Tibial artery (tissue), 4 donors: ENCODE data around the gene PARM1.

ENCODE experiments used
- DNase-seq, 2 donors: peaks; one replicate each; pipeline ENCODE4 v3.0.0-alpha.2; 2019
- H3K27ac ChIP-seq, 2 donors: fragments of 200-600 bp; sonication (generic) in 1 of 2; 1 replicate in 1 of 2; 2 replicates in 1 of 2; pipeline ENCODE4 v1.5.1; 2018 to 2019; ENCODE audit warnings: mild to moderate bottlenecking in 1 of 2
- H3K27me3 ChIP-seq, 2 donors: fragments of 200-600 bp; sonication (generic) in 1 of 2; one replicate each; pipeline versions ENCODE4 v1.5.1 to v1.6.0; 2016 to 2019
- H3K36me3 ChIP-seq, 3 donors: fragments of 200-600 bp; sonication (generic) in 2 of 3; one replicate each; pipeline ENCODE4 v1.5.1; 2016 to 2019; ENCODE audit warnings: mild to moderate bottlenecking in 2 of 3
- H3K4me1 ChIP-seq, 4 donors: fragments of 200-600 bp; sonication (generic) in 2 of 4; 1 replicate in 3 of 4; 2 replicates in 1 of 4; pipeline ENCODE4 v1.5.1; 2016 to 2019
- H3K4me3 ChIP-seq, 2 donors: fragments of 200-600 bp; sonication (generic) in 1 of 2; 1 replicate in 1 of 2; 2 replicates in 1 of 2; pipeline ENCODE4 v1.5.1; 2018 to 2019; ENCODE audit warnings: mild to moderate bottlenecking in 2 of 2
- H3K9me3 ChIP-seq, 3 donors: fragments of 200-600 bp; sonication (generic) in 1 of 3; one replicate each; pipeline ENCODE4 v1.5.1; 2016 to 2019
- CTCF ChIP-seq, 2 experiments: fragments of 200-600 bp in 1 of 2; fragments of 450-650 bp in 1 of 2; IDR thresholded peaks; one replicate each; pipeline ENCODE4 v1.5.1; 2017 to 2019; ENCODE audit warnings: antibody characterized with exemption in 2 of 2, mild to moderate bottlenecking in 1 of 2, moderate library complexity in 1 of 2
- intact Hi-C: fragments of 100-400 bp; cut with DNase I; formaldehyde crosslinking; loops from one replicate; pipeline ENCODE4 v1.15.0; 2023; ENCODE audit warnings: low total_unique reads

PARM1 gene

DNA sequence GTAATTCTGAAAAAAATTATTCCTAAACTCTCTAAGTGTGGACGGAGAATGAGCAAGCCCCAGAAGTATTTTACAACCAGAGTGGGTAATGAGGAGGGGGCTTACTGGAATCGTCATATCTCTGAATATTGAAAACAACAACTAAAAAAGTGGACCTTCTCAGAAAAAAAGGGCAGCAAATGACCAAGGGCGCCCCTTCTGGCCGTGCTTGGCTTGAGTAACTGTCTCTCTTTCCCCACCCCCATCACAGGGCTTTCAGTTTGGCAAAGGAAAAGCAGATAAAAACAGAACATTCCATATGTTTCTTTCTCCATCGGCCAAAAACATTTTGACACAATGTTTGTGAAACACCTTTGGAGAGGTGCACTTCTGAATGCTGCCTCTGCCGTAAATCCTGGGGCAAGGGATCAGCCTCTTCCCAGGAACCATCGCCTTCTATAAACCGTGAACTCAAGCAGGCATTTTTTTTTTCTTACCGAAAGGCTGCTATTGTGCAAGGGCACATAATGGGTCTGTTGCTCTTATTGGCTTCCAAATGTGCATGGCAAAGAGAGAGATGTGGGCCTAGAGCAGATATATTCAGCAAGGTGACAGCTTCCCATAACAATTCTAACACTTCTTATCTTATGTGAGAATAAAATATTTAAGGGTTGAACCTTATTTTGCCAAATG is 115.4 kb downstream of the PARM1 start:
- Histone ChIP-seq H3K4me3 (no peak overlapping the region), H3K27ac (no peak overlapping the region), H3K27me3 (no peaks in the 10 kb centered on the region), H3K9me3 (no peaks in the 10 kb centered on the region), H3K36me3 (peaks cover 12 to 22% (median 14%) of the 10 kb centered on the region in 3 donors), H3K4me1 (no peaks in the 10 kb centered on the region)
- intact Hi-C loops = no loop called here
- no peak for TF ChIP-seq CTCF (IDR thresholded peaks at IDR 0.05)
- DNase-seq = no peak

DNA sequence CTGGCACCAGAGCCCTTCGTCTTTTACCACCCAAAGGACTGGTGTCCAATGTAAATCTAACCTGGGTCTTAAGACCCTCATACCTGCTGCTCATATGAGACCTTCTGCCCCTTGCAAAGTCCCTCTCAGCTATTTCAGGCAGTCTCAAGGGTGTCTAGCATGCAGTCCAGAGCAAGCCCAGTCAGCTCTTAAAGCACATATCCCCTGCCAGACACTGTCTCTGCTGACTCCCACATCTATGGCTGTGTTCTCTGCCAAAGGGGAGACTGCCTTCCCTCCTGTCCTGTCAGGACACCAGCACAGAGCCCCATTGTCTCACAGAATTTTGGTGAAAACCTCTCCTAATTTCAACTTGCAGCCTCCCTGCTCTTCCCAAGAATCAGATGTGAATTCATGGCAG is 118.5 kb downstream of the PARM1 start:
- intact Hi-C loops = no loop called here
- H3K4me3 ChIP-seq = no peak overlapping the region
- no peaks in the 10 kb centered on the region for H3K9me3 ChIP-seq
- TF ChIP-seq CTCF (IDR thresholded peaks at IDR 0.05) = no peak
- no peaks in the 10 kb centered on the region for H3K27me3 ChIP-seq
- H3K27ac ChIP-seq = no peak overlapping the region
- peaks cover 7 to 13% (median 12%) of the 10 kb centered on the region in 3 donors for H3K36me3 ChIP-seq
- no peaks in the 10 kb centered on the region for H3K4me1 ChIP-seq
- DNase-seq = no peak

GRCh38 chr4:75053352-75053751 is 120.4 kb downstream of the PARM1 start:
- no peak for DNase-seq
- intact Hi-C loops = no loop called here
- H3K27me3 ChIP-seq = no peaks in the 10 kb centered on the region
- no peaks in the 10 kb centered on the region for H3K9me3 ChIP-seq
- no peak overlapping the region for H3K27ac ChIP-seq
- H3K4me1 ChIP-seq = no peaks in the 10 kb centered on the region
- peaks cover 0 to 6% (median 5%) of the 10 kb centered on the region in 3 donors for H3K36me3 ChIP-seq
- TF ChIP-seq CTCF (IDR thresholded peaks at IDR 0.05) = no peak
- H3K4me3 ChIP-seq = no peak overlapping the region

DNA sequence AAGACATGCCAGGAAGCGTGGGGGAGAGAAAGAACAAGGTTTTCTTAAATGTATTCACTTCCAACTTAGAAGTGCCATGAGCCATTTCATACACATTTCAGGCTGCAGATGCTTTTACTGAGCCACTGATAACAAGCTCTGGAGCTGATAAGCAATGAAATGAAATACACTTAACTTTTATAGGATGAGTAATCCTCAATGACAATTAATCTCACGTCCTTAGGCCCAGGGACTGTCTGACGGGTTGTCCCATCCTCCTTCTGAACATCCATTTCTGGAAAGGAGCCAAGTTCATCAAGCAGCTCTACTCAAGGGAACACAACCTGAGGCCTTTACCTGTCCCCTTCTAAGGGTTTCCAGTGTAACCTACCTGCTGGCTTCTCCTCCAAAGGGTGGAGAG is 121.2 kb downstream of the PARM1 start:
- Histone ChIP-seq H3K4me1 (no peaks in the 10 kb centered on the region), H3K4me3 (no peak overlapping the region), H3K36me3 (peaks cover 0 to 2% (median 0%) of the 10 kb centered on the region in 3 donors), H3K9me3 (no peaks in the 10 kb centered on the region), H3K27ac (no peak overlapping the region), H3K27me3 (no peaks in the 10 kb centered on the region)
- intact Hi-C loops = no loop called here
- TF ChIP-seq CTCF (IDR thresholded peaks at IDR 0.05) = no peak
- DNase-seq = no peak

- H3K36me3 ChIP-seq = no peaks in the 10 kb centered on the region
- H3K9me3 ChIP-seq = no peaks in the 10 kb centered on the region
- no peak overlapping the region for H3K4me3 ChIP-seq
- no peak for DNase-seq
- no peaks in the 10 kb centered on the region for H3K27me3 ChIP-seq
- no peak for TF ChIP-seq CTCF (IDR thresholded peaks at IDR 0.05)
- H3K27ac ChIP-seq = no peak overlapping the region
- intact Hi-C loops = no loop called here
- peaks cover 0 to 16% (median 6%) of the 10 kb centered on the region in 4 donors for H3K4me1 ChIP-seq
Measured at GRCh38 chr4:75056277-75056676, 123.4 kb downstream of the PARM1 start.

DNA sequence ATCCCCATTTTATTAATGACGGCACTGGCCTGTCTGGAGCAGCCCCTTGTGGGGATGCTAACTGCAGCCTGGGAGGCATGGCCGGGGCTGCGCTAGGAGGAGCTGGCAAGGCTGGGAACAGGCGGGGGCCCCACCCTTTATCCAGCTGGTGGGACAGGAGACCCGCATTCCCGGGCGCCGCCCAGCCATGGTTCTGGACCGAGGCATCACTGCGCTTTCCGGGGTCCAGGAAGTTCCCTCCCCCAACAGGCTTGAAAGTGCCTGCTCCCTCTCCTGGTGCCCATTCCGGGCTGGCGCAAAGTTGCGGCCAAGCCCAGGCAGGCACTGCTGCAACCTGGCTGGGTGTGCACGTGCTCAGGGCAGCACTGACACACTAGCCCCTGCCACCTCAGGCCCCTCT is 124.5 kb downstream of the PARM1 start:
- Histone ChIP-seq H3K4me3 (no peak overlapping the region), H3K36me3 (no peaks in the 10 kb centered on the region), H3K27ac (no peak overlapping the region), H3K9me3 (no peaks in the 10 kb centered on the region), H3K4me1 (peaks cover 0 to 26% (median 7%) of the 10 kb centered on the region in 4 donors), H3K27me3 (no peaks in the 10 kb centered on the region)
- TF ChIP-seq CTCF (IDR thresholded peaks at IDR 0.05) = no peak
- intact Hi-C loops = no loop called here
- no peak for DNase-seq
